Vagina (tissue), 2 donors: Measurements from ENCODE around the gene PSMA4.

Source experiments
- POLR2A ChIP-seq, 2 donors: fragments of 450-650 bp; IDR thresholded peaks; one replicate each; pipeline ENCODE4 v1.6.1; 2017; ENCODE audit warnings: antibody characterized with exemption in 2 of 2, mild to moderate bottlenecking in 2 of 2, moderate library complexity in 2 of 2
- POLR2AphosphoS5 ChIP-seq, 2 donors: sonication (generic); formaldehyde crosslinking; IDR thresholded peaks; one replicate each; pipeline ENCODE4 v1.9.0; 2017; ENCODE audit warnings: antibody characterized with exemption in 2 of 2, mild to moderate bottlenecking in 2 of 2, low read depth in 1 of 2; ENCODE audit not compliant: insufficient read depth in 1 of 2
- TF ChIP-seq, protein P1 (sequence below), 3 experiments: fragments of 450-650 bp in 2 of 3; fragments of 200-600 bp in 1 of 3; sonication (generic) in 1 of 3; IDR thresholded peaks; one replicate each; pipeline ENCODE4 v1.5.1; 2017 to 2019; ENCODE audit warnings: antibody characterized with exemption in 3 of 3, mild to moderate bottlenecking in 2 of 3, moderate library complexity in 2 of 3

- TF ChIP-seq, protein P1, sequence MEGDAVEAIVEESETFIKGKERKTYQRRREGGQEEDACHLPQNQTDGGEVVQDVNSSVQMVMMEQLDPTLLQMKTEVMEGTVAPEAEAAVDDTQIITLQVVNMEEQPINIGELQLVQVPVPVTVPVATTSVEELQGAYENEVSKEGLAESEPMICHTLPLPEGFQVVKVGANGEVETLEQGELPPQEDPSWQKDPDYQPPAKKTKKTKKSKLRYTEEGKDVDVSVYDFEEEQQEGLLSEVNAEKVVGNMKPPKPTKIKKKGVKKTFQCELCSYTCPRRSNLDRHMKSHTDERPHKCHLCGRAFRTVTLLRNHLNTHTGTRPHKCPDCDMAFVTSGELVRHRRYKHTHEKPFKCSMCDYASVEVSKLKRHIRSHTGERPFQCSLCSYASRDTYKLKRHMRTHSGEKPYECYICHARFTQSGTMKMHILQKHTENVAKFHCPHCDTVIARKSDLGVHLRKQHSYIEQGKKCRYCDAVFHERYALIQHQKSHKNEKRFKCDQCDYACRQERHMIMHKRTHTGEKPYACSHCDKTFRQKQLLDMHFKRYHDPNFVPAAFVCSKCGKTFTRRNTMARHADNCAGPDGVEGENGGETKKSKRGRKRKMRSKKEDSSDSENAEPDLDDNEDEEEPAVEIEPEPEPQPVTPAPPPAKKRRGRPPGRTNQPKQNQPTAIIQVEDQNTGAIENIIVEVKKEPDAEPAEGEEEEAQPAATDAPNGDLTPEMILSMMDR (IDR thresholded peaks at IDR 0.05), result no peak
- no peak for TF ChIP-seq POLR2AphosphoS5 (IDR thresholded peaks at IDR 0.05; ENCODE audit: insufficient read depth in 1 of 2, low read depth in 1 of 2)
- TF ChIP-seq POLR2A (IDR thresholded peaks at IDR 0.05), result no peak
Measured at GRCh38 chr15:78561490-78561889, 21.2 kb downstream of the PSMA4 start.
